SK-N-MC (cell line): ENCODE results near the gene CEP126.
"Not testable (repeated sequence)": the region's sequence is repeated elsewhere in the genome, so short reads cannot be mapped to it uniquely, and the experiment has no call there.

ENCODE experiments used
- DNase-seq: peaks from one replicate; pipeline ENCODE4 v3.0.0-alpha.2; 2011; ENCODE audit warnings: low read depth, low spot score
- H3K27ac ChIP-seq: fragments of 200-600 bp; sonication (generic); 2 replicates; pipeline ENCODE4 v1.5.1; 2016; ENCODE audit warnings: mixed run types
- H3K36me3 ChIP-seq: fragments of 200-600 bp; sonication (generic); 2 replicates; pipeline ENCODE4 v1.6.1; 2017; ENCODE audit warnings: antibody characterized with exemption, low read length, mixed read lengths; ENCODE audit not compliant: insufficient read depth
- H3K4me3 ChIP-seq: fragments of 200-600 bp; sonication (generic); 2 replicates; pipeline ENCODE4 v1.5.1; 2016
- H3K9ac ChIP-seq: fragments of 200-600 bp; sonication (generic); 2 replicates; pipeline ENCODE4 v1.8.0; 2017; ENCODE audit warnings: mixed run types, mixed read lengths; ENCODE audit not compliant: insufficient read length
- H3K9me3 ChIP-seq: fragments of 200-600 bp; sonication (generic); 2 replicates; pipeline ENCODE4 v1.6.1; 2017; ENCODE audit warnings: low read depth, mild to moderate bottlenecking, antibody characterized with exemption, low read length, moderate library complexity, mixed read lengths
- EZH2 ChIP-seq: fragments of 200-600 bp; sonication (generic); IDR thresholded peaks from one replicate; pipeline ENCODE4 v1.6.1; 2017; ENCODE audit warnings: antibody characterized with exemption
- FOXP2 ChIP-seq: optimal IDR thresholded peaks from 2 replicates; pipeline ENCODE3; 2011; ENCODE audit warnings: mild to moderate bottlenecking, moderate library complexity; ENCODE audit not compliant: insufficient read depth; ENCODE audit errors: extremely low read length, control extremely low read depth
- POLR2AphosphoS5 ChIP-seq: IDR thresholded peaks from 2 replicates; pipeline ENCODE4 v1.6.1; 2012; ENCODE audit warnings: mild to moderate bottlenecking, low read depth, low read length, borderline replicate concordance

The CEP126 gene

DNA sequence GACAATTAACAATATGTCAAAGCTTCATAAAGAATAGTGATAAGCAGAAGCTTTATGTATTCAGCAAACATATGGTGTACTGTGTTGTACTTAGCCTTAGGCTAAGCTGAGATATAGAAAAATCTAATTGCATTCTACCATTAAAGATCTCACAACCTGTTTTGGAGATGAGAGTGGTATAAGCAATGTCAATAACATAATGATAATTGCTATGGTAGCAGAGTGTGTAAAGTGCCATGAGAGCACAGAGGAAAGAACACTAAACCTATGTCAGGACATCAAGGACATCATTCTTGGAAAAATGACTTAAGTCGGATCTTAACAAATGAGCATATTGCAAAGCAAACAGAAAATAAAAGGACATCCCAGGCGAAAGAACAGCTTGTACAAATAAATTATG, 30.1 kb downstream of the CEP126 start:
- Histone ChIP-seq H3K27ac (no peak overlapping the region), H3K9ac (no peak overlapping the region), H3K4me3 (no peak overlapping the region), H3K36me3 (no peaks in the 10 kb centered on the region), H3K9me3 (no peaks in the 10 kb centered on the region)
- DNase-seq: no peak
- TF ChIP-seq POLR2AphosphoS5 (no peak), EZH2 (no peak), FOXP2 (no peak)

DNA sequence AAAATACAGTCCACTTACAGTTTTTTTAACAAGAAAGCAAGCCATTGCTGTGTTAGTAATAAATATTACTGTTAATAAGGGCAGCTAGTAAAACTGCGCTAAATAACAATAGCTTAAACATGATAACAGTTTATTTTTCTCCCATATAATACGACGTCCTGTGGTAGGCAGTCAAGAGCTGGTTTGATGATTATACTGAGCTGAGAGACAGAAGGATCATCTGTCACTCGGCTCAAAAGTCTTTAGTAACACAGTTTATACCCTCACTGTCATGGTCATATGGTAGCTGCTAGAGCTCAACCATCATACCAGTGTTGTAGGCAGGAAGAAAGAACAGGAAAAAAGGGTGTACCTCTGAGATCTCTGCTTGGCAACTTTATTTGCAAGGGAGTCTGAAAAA, 30.6 kb downstream of the CEP126 start:
- no peak overlapping the region for H3K27ac ChIP-seq
- H3K9ac ChIP-seq: no peak overlapping the region
- DNase-seq: no peak
- no peaks in the 10 kb centered on the region for H3K36me3 ChIP-seq
- H3K9me3 ChIP-seq: no peaks in the 10 kb centered on the region
- TF ChIP-seq FOXP2 (no peak), POLR2AphosphoS5 (no peak), EZH2 (no peak)
- H3K4me3 ChIP-seq: no peak overlapping the region

DNA sequence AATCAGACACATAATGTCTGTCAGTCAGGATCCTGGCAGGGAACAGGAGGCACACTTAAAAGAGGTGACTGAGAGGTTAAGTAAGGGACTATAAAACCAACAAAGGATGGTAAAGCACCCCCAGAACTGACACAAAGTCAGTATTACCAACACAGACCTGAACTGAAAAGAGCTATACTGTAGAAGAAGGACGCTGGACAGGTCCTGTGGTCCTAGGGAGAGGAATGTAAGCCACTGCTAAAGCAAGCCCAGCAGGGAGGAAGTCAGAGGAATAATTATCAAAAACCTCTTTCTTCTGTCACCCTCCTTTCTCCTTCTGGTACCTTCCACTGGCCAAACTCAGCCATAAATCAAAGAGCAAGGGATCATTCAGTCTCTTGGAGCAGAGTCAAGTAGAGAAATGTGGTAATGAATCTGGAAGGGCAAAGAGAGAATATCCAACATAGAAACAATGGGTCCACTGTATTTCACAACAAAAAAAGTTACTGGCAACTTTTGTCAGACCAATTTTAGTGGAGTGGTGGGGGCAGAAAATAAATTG, 34.9 kb downstream of the CEP126 start:
- no peaks in the 10 kb centered on the region for H3K36me3 ChIP-seq
- H3K27ac ChIP-seq: no peak overlapping the region
- no peak for TF ChIP-seq EZH2
- TF ChIP-seq POLR2AphosphoS5: no peak
- TF ChIP-seq FOXP2: no peak
- no peak overlapping the region for H3K4me3 ChIP-seq
- no peak overlapping the region for H3K9ac ChIP-seq
- DNase-seq: no peak
- H3K9me3 ChIP-seq: no peaks in the 10 kb centered on the region

DNA sequence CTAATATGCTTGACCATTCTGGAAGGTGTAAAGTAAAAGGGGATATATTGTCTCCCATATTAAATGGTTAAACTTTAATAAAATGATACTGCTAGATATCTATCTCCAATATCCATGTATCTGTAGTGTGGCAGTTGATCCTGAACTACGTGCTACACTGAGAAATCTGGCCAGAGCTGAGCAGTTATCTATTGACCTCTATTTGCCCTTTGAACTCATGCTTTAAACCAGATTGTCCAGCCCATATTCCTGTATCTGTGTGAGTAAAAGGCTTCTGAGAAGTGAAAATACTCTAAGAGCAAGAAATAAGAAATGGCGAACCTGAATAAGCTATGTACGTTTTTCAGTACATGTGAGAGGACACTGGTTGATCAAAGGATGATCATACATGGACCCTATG, 40.5 kb downstream of the CEP126 start:
- no peaks in the 10 kb centered on the region for H3K9me3 ChIP-seq
- no peaks in the 10 kb centered on the region for H3K36me3 ChIP-seq
- H3K4me3 ChIP-seq: no peak overlapping the region
- H3K9ac ChIP-seq: no peak overlapping the region
- no peak for DNase-seq
- TF ChIP-seq POLR2AphosphoS5: no peak
- TF ChIP-seq FOXP2: no peak
- TF ChIP-seq EZH2: no peak
- H3K27ac ChIP-seq: no peak overlapping the region

DNA sequence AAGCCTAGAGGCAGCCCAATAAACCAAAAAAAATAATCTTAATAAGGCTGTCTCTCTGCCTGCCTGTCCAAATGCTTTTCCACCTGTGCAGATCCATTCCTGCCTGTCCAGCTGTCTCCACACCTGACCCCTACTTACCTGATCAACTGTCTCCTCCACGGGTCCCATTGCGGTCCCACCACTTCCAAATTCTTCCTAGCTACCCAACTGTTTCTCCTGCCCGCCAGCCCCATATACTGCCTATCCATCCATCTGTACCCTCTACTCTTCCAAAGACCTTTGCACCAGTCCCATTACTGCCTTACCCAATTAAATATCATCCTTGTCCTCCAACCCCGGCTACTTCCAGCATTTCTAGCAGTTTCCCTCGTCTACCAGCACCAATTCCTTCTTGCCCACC, 40.9 kb downstream of the CEP126 start:
- Histone ChIP-seq H3K36me3 (no peaks in the 10 kb centered on the region), H3K9me3 (no peaks in the 10 kb centered on the region), H3K4me3 (no peak overlapping the region), H3K27ac (no peak overlapping the region), H3K9ac (no peak overlapping the region)
- TF ChIP-seq POLR2AphosphoS5 (no peak), FOXP2 (no peak), EZH2 (no peak)
- no peak for DNase-seq

DNA sequence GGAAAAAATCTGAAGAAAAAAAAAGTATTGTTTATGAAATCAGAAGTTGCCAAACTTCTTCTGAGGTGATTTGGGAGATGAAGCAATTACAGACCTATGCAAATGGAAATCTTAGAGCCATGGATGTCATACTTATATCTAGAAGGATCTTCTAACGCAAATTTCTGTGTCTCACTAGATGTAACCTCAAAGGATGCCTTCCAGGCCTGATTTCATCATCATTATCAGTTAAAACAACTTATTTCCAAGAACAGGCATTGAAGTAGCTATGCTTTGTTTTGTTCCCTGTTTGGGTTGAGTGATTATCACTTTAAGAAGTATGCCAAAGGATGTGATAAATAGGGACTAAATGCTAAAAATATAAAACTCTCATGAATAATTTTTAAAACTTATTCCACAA, 45.4 kb downstream of the CEP126 start:
- Histone ChIP-seq H3K27ac (no peak overlapping the region), H3K4me3 (no peak overlapping the region), H3K36me3 (no peaks in the 10 kb centered on the region), H3K9me3 (no peaks in the 10 kb centered on the region), H3K9ac (no peak overlapping the region)
- DNase-seq: no peak
- TF ChIP-seq POLR2AphosphoS5: no peak
- no peak for TF ChIP-seq EZH2
- TF ChIP-seq FOXP2: no peak

DNA sequence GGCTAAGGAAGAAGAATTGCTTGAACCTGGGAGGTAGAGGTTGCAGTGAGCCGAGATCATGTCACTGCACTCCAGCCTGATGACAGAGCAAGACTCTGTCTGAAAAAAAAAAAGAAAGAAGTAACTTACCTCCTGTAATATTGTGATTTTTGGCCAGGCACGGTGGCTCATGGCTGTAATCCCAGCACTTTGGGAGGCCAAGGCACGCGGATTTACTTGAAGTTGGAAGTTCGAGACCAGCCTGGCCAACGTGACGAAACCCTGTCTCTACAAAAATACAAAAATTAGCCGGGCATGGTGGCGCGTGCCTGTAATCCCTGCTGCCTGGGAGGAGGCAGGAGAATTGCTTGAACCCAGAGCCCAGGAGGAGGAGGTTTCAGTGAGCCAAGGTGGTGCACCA, 49.4 kb downstream of the CEP126 start:
- H3K4me3 ChIP-seq, DNase-seq, H3K9ac ChIP-seq, H3K9me3 ChIP-seq, H3K36me3 ChIP-seq, H3K27ac ChIP-seq: not testable (repeated sequence)

DNA sequence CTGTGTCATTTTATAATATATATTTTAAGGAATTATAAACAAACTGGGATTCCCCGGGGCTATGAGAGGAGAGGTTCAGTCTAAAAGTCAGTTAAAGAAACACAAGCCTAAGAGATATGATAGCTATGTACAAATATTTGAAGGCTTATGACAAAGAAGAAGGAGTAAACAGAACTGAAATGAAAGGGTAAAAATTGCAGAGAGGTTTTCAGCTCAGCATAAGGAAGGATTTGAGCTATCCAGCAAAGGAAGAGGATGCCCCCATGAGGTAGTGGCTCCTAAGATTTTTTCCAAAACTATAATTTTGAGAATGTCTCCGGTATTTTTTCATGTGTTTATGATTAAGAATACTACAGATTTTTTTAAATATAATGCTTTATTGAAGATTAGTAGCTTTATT, 59.4 kb downstream of the CEP126 start:
- DNase-seq: no peak
- Histone ChIP-seq H3K27ac (no peak overlapping the region), H3K36me3 (no peaks in the 10 kb centered on the region)

DNA sequence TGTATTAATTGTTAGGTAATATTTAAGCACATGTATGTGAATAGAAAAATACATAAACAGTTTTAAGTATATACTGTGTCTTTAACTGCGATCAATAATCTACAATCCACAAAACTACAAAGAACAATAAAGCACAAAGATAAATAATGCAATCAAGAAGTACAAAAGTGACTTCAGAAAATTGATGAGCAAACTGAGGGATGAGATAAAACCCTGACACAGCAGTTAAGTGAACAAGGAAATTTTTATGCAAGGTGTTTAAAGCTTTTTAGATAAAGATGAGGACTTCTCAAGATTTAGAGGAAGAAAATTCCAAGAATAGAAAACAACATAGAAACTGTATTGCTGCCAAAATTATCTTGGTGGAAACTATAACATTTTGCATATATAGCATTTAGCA, 60.0 kb downstream of the CEP126 start:
- H3K4me3 ChIP-seq: no peak overlapping the region
- H3K9me3 ChIP-seq: no peaks in the 10 kb centered on the region
- no peaks in the 10 kb centered on the region for H3K36me3 ChIP-seq
- TF ChIP-seq FOXP2 (no peak), POLR2AphosphoS5 (no peak), EZH2 (no peak)
- no peak overlapping the region for H3K9ac ChIP-seq
- no peak for DNase-seq
- H3K27ac ChIP-seq: no peak overlapping the region

More for the DNA sequence above, 59.4 kb downstream of the CEP126 start:
- Histone ChIP-seq H3K4me3 (no peak overlapping the region), H3K9ac (no peak overlapping the region), H3K9me3 (no peaks in the 10 kb centered on the region)
- no peak for TF ChIP-seq FOXP2
- no peak for TF ChIP-seq POLR2AphosphoS5
- no peak for TF ChIP-seq EZH2
